ENCODE data around the gene TMC5.

GRCh38 chr16:19439483-19439882, 21.8 kb downstream of the TMC5 start:
- TF ChIP-seq EZH2 (IDR thresholded peaks at IDR 0.05; ENCODE audit: low read depth), result no peak
- TF ChIP-seq CTCF (conservative IDR thresholded peaks at IDR 0.05), result no peak
